Posterior vena cava (tissue), 2 donors: Measurements from ENCODE around the gene SLC23A2. TPM values are rescaled to one million over a fixed set of nuclear protein-coding genes. Genes with fewer than 3 reads are reported as not detected.
"Not testable (repeated sequence)": the region's sequence is repeated elsewhere in the genome, so short reads cannot be mapped to it uniquely, and the experiment has no call there.

Experiments
- DNase-seq: peaks from one replicate; pipeline ENCODE4 v3.0.0-alpha.2; 2020; ENCODE audit warnings: low spot score
- intact Hi-C, 2 donors: fragments of 100-400 bp; cut with DNase I; formaldehyde crosslinking; loops; one replicate each; pipeline versions ENCODE4 v1.14.1 to v1.14.2; 2022 to 2023
- total RNA-seq, 2 donors: library from RNA; stranded (reverse); fragmentation: NEBNext Ultra II Directional; extraction: Animal tissue kit (Norgen Biotek cat#: 25700); gene quantifications; one replicate each; pipeline ENCODE4 v1.2.1, GENCODE V29; 2021
- donor health status: DM: yes; HTN: yes; CAD: no.
- donor health status: DM: yes; HTN: yes; CAD: no.

The SLC23A2 gene
- total RNA-seq, 2 donors from 2014 or later: 21.4 to 23.2 TPM

DNA sequence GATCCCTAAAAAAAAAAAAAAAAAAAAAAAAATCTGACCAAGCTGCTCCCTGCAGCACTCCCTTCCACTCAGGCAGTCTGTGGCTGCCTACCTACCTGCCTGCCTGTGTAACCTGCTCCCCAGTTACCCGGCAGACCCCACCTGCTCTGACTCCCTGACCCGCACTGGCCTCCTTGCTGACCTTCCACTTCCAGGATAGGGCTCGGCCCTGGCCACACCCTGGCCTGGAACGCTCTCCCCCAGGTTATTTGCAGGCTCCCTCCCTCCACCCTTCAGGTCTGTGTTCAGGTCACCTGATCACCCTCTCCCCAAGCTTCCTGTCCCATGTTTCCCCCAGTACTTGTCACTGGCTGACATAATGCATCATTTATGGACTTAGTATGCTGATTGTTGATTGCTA, 134.3 kb downstream of the SLC23A2 start:
- intact Hi-C loops: no loop called here
- no peak for DNase-seq

DNA sequence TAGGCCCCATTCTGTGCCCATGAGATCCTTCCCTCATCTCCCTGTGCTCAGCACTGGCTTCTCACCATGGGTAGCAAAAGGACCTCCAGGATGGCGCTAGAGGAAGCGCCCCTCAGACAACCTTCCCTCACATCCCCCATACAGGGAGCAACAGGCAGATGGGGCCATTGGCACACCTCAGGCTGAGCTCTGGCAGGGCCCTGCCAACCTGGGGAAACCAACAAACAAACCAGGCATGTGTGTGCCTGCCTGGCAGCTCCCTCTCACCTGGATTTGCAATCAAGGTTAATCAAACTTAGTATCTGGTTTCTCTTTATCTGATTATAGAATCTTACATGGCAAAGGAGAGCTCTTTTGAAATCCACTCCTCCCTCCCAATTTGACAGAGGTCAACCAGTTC, 134.9 kb downstream of the SLC23A2 start:
- no peak for DNase-seq
- intact Hi-C loops: no loop called here

DNA sequence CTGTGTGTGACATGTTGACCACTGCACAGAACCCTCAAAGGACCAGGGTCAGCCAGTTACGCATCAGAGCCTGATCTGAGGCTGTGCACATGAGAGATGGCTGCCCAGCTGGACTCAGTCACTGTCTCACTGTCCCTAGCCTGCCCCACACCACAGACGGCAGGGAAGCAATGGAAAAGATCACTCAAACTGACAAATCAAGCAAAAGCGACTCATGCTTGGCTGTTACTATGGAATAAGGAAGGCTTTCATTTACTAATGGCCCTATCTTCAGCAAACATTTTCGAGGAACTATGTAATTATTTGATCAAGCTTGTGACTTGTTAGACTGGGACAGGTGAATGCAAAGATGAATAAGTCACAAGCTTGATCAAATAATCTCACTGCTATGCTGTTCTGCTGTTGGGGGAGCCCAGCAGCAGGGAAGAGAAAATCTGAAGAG, 137.0 kb downstream of the SLC23A2 start:
- intact Hi-C loops: no loop called here
- DNase-seq: no peak

DNA sequence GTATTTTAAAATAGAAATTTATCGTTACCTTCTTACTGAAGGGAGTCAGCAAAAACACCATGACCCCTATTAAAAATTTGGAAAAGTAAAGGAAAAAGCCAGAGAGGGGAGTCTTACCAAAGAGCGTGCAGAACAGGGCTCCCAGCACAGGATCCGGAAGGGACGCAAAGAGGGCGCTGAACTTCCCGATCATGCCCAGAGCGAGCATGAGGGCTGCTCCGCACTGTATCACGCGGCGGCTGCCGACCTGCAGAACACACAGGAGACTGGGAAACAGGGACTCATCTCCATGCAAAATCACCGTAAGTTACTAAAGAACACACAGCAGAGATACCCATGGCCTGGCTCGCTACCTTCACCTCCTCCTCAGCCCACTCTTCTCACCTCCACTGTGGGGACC, 138.6 kb downstream of the SLC23A2 start:
- DNase-seq: no peak
- intact Hi-C loops: no loop called here

DNA sequence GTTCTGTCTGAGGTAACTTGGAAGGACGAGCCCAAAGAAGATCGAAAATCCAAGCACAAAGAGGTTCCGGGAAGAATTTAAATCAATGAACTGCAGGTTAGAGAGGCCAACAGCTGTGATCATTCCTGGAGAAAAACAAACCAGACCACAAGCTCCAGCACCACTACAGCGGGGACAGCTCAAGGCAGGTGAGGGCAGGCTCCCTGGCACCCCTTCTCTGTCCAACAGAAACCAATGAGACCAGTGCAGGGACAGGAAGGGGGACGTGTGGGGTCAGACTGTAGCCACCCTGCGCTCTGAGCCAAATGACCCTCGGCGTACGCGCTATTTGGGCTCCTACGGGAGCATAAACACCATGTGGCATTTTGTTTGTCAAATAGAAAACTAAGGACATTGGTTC, 139.3 kb downstream of the SLC23A2 start:
- no peak for DNase-seq
- intact Hi-C loops: no loop called here

DNA sequence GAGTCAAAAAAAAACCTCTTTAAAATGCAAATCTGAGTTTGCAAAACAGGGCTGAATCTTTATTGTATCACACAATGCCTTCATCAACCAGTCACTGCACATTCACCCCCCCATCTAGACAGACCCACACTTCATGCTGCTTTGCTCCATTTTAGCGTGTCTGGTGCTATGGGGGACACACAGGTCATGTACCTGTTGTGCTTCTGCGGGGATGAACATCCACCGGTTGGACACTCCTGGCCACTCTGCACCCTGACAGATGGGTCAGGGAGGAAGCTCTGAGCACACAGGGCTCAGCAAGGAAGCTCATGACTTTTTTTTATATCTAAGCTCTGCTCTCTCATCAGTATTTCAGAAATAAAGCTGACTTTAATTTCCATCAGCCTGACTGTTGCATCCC, 143.3 kb downstream of the SLC23A2 start:
- intact Hi-C loops: no loop called here
- DNase-seq: no peak

DNA sequence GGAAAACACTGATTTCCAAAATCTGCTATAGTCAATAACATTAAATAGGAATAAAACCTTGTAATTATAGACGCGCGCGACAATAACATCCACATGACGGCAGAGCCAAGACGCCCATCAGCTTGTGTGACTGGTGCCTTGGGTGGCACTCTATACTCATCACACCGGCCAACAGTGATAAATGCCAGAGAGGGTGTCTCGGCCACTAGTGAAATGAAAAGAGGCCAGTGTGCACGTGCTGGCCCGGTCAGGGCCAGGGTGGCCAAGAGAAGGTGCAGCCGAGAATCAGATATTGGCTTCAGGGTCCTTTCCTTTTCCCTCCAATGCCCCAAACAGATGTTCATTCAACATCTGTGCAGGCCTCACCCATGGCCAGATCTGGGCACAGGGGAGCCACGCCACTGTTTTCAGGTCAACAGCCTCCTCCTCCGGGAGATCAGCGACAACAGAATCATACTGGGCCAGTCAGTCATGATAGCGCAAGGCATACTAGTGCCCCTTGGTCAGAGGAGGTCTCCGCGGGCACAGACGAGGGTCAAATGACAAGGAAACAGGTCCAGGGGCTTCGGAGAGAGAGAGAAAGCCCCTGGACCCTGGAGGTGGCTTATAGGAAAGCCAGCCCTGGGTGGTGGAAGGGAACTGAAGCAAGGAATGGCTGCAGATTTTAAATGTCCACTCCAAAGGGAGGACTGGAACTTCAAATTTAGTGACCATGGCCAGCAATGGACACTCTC, 145.1 kb downstream of the SLC23A2 start:
- intact Hi-C loops: loop anchor here in 1 of 2 donors (1.0 kb wide), 1 partner anchor 23 kb away; no protein-coding TSS in a partner anchor
- DNase-seq: no peak

DNA sequence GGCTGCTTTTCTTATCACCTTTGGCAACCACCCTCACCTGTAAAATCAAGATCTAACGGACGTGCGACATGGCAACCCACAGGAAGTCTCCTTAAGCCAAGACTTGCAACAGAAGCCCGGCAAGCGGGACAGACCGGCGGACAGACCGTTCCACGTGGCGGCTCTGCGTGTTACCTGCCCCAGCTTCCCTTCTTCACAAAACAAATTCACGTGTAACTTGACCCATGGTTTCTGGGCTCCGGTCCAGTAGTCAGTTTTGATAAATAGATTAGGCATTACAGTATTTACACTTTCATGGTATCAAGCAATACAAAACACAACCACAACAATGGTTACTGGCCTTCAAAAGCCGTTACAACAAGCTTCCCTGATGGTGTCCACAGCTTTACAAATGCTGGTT, 145.8 kb downstream of the SLC23A2 start:
- intact Hi-C loops: no loop called here
- DNase-seq: no peak

DNA sequence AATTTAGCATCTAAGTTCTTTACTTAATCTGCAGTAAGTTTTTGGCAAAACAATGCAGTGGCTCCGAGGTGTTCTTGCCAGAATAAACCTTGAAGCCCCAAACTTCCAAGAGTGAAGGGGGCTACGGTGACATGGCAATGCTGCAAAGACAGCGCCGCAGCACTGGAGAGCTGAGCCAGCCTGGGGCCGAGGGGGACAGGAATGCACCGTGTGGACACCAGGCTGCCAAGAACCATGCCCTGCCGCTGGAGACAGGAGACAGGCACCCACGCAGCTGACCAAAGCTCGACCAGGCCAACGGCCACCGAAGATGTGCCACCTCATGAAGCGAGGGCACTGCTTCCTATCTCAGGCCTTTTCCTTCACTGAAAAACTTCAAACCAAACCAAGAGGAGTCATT, 146.2 kb downstream of the SLC23A2 start:
- intact Hi-C loops: no loop called here
- no peak for DNase-seq

DNA sequence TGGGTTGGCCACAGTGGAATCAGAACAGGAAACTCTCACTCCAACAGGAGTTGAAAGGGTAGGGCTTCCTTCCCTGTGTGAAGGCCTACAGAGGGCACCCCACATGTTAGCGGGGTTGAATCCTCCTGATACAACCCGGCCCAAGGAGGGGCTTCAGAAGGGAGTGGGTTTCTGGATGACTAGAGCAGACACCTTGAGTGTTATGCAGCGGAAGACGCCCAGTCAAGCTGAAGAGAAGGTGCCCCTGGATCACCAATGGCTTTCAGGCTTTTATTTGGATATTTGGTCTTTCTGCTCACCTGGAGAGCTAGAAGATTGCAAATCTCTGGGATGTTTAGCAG, 146.8 kb downstream of the SLC23A2 start:
- no peak for DNase-seq
- intact Hi-C loops: no loop called here

DNA sequence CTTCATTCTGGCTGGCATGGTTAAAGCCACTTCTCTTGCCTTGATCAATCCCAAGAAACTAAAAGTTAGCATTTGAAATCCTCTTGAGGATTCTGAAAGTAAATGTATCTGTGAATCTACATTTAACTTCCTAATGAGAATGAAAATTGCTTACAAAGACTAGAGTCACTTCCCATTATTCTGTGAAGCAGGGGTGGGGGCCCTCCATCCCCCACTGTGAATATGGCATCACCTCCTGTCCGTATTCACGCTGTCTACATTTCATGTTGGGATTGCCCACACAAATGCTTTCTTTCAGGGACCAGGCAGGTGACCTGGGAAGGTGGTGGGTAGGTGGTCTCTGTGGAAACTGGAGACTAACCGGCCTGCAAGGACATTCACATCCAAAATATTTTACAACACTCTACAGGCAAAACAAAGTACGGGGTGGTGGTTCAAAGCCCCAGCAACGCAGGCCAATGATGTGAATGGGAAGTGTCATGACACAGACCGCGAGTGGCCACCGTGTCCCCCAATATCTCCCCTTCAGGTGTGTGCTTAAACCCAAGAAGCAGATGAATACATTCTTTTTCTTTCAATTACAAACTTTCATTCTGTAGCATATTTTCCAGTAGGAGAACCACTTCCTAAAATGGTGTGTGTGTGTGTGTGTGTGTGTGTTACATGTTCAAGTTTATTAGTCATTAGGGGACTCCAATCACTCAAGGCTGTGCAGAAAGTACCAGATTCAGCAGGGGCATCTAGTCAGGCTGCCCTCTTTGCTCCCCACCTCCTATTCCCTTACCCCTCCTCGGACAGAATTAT, 147.4 kb downstream of the SLC23A2 start:
- no peak for DNase-seq
- intact Hi-C loops: no loop called here

DNA sequence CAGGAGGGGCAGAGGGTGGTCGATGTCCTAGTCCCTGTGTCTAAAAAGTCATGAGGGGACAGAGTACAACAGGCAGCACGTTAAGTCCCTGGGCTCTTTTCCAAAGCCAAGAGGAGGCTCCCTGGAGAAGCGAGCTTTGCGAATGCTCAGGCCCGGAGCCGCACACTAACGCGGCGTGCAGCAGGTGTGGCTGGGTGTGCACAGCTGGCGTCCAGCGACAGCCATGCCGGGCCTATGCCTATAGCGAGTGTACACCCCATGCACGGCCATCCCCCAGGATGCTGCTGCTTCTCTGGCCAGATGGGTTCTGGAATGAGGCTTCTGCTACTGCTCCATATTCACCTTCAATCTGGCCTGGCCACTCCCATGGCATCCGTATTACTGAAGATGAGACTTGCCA, 148.3 kb downstream of the SLC23A2 start:
- intact Hi-C loops: no loop called here

DNA sequence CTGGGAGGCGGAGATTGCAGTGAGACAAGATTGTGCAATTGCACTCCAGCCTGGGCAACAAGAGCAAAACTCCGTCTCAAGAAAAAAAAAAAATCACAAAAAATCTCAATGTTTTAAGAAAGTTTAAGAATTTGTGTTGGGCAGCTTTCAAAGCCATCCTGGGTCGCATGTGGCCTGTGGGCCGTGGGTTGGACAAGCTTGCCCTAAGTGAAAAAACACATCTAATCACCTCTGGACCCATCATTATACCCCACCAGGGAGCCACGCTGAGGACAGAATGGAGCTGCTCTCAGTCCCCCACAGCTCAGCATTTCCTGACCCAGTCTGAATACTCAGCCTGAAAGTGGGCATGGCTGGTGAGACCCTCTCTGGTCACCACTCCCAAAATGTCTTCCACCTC, 150.3 kb downstream of the SLC23A2 start:
- intact Hi-C loops: no loop called here
- DNase-seq: peak; percentile 31

More for the DNA sequence above, 148.3 kb downstream of the SLC23A2 start:
- DNase-seq: no peak

DNA sequence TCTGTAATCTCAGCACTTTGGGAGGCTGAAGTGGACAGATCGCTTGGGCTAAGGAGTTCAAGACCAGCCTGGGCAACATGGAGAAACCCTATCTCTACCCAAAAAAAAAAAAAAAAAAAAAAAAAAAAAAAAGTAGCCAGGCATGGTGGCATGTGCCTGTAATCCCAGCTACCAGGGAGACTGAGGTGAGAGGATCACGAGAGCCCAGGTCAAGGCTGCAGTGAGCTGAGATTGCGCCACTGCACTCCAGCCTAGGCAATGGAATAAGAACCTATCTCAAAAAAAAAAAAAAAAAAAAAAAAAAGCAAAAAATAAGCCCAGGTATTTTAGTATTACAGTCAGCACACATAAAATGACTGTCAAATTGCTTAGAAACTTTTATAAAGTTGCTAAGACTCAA, 152.5 kb downstream of the SLC23A2 start:
- intact Hi-C loops, DNase-seq: not testable (repeated sequence)

DNA sequence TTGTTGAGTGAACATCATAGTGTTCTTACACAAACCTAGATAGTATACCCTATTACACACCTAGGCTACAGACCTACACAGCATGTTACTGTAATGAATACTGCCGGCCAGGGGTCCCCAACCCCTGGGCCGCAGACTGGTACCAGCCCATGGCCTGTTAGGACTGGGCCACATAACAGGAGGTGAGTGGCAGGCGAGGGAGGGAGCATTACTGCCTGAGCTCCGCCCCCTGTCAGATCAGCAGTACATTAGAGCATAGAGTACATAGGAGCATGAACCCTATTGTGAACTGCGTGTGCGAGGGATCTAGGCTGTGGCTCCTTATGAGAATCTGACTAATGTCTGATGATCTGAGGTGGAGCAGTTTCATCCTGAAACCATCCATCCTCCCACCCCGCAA, 153.3 kb downstream of the SLC23A2 start:
- DNase-seq: no peak
- intact Hi-C loops: no loop called here

DNA sequence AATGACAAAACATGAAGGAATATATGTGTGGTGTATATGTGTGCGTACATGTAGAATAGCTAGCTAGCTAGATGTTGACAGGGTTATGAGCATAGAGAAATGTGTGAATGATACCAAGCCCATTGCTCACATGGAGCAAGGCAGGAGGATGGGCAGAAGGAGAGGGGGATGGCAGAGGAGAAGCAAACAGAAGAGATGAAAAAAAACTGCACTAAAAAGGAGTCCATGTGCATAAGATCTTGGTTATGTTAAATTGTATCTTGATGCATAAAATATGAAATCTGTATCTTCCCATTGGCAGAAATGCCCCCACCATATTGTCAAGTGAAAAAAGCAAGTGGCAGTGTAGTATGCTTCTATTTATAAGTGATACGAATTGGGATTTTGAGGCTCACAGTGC, 154.5 kb downstream of the SLC23A2 start:
- DNase-seq: no peak
- intact Hi-C loops: no loop called here

DNA sequence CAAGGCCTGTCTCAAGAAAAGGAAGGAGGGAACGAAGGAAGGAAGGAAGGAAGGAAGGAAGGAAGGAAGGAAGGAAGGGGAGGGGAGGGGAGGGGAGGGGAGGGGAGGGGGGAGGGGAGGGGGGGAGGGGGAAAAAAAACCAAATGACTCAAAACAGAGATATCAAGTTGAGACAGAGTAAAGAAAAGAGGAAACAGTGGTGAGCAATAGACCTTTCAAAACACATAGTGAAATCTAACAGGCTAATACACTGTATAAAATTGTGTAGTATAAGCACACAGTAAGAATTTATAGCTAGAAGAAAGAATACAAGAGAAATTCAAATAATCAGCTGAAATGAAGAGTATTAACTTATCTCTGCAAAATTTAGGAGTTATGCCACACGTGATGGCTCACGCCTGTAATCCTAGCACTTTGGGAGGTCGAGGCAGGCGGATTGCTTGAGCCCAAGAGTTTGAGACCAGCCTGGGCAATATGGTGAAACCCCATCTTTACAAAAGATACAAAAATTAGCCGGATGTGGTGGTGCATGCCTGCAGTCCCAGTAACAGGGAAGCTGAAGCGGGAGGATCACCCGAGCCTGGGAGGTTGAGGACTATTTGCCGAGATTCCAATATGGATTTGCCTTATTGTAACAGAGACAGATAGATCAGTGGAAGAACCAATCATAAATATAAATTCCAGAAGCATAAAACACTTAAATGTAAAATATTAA, 156.4 kb downstream of the SLC23A2 start:
- DNase-seq: no peak
- intact Hi-C loops: no loop called here

DNA sequence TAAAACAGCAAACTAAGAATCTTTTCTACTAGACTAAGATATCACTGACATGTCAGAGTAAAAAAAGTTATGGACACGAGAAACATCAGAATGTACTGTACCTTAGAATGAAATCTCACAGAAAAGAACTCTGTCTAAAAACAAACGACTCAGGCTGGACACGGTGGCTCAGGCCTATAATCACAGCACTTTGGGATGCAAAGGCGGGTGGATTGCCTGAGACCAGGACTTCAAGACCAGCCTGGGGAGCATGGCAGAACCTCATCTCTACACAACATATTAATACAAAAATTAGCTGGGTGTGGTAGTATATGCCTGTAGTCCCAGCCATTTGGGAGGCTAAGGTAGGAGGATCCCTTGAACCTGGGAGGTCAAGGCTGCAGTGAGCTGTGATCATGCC, 157.0 kb downstream of the SLC23A2 start:
- intact Hi-C loops: no loop called here
- DNase-seq: no peak

DNA sequence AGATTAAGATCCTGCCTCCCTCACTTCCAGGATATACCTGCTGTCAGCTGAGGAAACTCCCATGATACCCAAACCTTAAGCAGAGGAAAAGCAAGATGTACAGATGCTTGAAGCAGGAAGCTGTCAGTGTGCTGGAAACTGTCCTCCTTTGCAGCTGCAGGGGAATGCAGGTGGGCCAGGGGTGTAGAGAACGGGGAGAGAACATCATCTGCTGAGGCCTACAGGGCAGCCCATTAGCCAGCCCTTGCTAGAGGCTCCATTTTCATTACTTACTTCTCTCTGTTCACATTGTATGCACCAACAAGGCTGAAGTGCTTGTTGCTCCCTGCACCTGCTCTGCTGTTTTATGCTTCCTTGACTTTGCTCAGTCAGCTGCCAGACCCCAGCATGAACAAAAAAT, 160.5 kb downstream of the SLC23A2 start:
- DNase-seq: no peak
- intact Hi-C loops: no loop called here

DNA sequence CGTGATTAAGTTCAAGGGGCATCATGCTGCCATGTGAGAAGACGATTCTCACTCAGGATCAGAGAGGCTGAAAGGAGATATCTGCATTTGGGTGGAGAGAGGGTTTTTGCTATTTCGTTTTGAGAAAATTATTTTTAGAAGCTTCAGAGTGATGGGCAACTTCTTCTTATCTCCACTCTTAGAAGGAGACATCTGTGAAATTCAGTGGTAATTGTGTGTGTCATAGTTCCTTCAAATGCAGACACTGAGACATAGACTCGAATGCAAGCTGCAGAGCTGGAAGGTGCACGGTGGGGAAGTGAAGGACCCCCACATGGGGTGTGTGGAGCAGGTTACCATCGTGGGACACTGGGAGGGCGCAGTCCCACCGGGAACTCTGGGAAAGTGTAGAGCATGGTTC, 162.8 kb downstream of the SLC23A2 start:
- no peak for DNase-seq

More for the DNA sequence above, 162.8 kb downstream of the SLC23A2 start:
- intact Hi-C loops: no loop called here
